HCT116 (cell line): ENCODE results near the gene SOBP. TPM values are rescaled to one million over a fixed set of nuclear protein-coding genes. Genes with fewer than 3 reads are reported as not detected.

Source experiments
- ATAC-seq: fragments of 200-7000 bp; cut with Tn5 transposase; 2 replicates; pipeline ENCODE4 v1.9.1; 2020; ENCODE audit warnings: mild to moderate bottlenecking, moderate library complexity
- BruUV-seq: library from RNA; stranded (reverse); fragments of 400-500 nt; replicated peaks from 2 replicates; lab custom pipeline; 2021; lab: Mats Ljungman, UMichigan
- CTCF ChIA-PET: fragments of 300-600 bp; sonication (Branson Sonifier 250); formaldehyde crosslinking; loops from one replicate; lab custom pipeline; 2021; ENCODE audit warnings: antibody characterized with exemption; lab: Charles Lee
- POLR2A ChIA-PET: fragments of 300-600, 350-600 bp; sonication (Branson Sonifier 250); formaldehyde crosslinking; loops from one replicate; lab custom pipeline; 2021; ENCODE audit warnings: antibody characterized with exemption; lab: Charles Lee
- RAD21 ChIA-PET, 2 experiments: fragments of 300-600 bp; sonication (Branson Sonifier 250); formaldehyde crosslinking; loops; one replicate each; lab custom pipeline; 2023; ENCODE audit warnings: low total read pairs in 2 of 2; ENCODE audit not compliant: uncharacterized antibody in 2 of 2, unreplicated experiment in 2 of 2, low non-redundant PET in 1 of 2; lab: Charles Lee
- DNase-seq: peaks from one replicate; pipeline ENCODE4 v3.0.0-alpha.2; 2010; ENCODE audit warnings: low read depth, low spot score
- H2AFZ ChIP-seq: fragments of 200-600 bp; shearing (Covaris generic), sonication (generic); 2 replicates; pipeline ENCODE4 v1.6.1; 2017; ENCODE audit warnings: low read depth, mixed run types, mixed read lengths, antibody characterized with exemption, low read length; ENCODE audit not compliant: poor library complexity, severe bottlenecking
- H3K27ac ChIP-seq: 2 replicates; pipeline ENCODE4 v1.5.1; 2012; ENCODE audit warnings: low read depth, low read length
- H3K27me3 ChIP-seq: fragments of 200-600 bp; sonication (generic); 2 replicates; pipeline ENCODE4 v1.6.1; 2016; ENCODE audit warnings: mixed run types, low read length, mixed read lengths; ENCODE audit not compliant: insufficient read depth
- H3K36me3 ChIP-seq, 2 experiments: fragments of 200-500 bp in 1 of 2; fragments of 200-600 bp in 1 of 2; sonication (Bioruptor generic) in 1 of 2; sonication (generic) in 1 of 2; 2 replicates each; pipeline versions ENCODE4 v1.5.1 to v1.6.1; 2014 to 2016; ENCODE audit warnings: low read length in 2 of 2, inconsistent platforms in 1 of 2, mixed read lengths in 1 of 2, mixed run types in 1 of 2; ENCODE audit not compliant: insufficient read depth in 2 of 2, control insufficient read depth in 1 of 2
- H3K4me1 ChIP-seq, 2 experiments: fragments of 200-600 bp in 1 of 2; sonication (generic) in 1 of 2; 2 replicates each; pipeline versions ENCODE4 v1.5.1 to v1.6.1; 2012 to 2017; ENCODE audit warnings: low read length in 2 of 2, inconsistent platforms in 1 of 2, mild to moderate bottlenecking in 1 of 2, mixed read lengths in 1 of 2, mixed run types in 1 of 2, moderate library complexity in 1 of 2; ENCODE audit not compliant: insufficient read depth in 2 of 2, control insufficient read depth in 1 of 2
- H3K4me2 ChIP-seq: fragments of 200-600 bp; sonication (generic); 2 replicates; pipeline ENCODE4 v1.6.1; 2017; ENCODE audit warnings: mixed run types, low read length, mixed read lengths
- H3K4me3 ChIP-seq, 2 experiments: fragments of 200-600 bp in 1 of 2; sonication (generic) in 1 of 2; replicated peaks in 1 of 2; 2 replicates each; pipeline ENCODE4 v1.5.1; 2011 to 2016; ENCODE audit warnings: low read length in 2 of 2, control low read depth in 1 of 2, low read depth in 1 of 2, mild to moderate bottlenecking in 1 of 2, mixed read lengths in 1 of 2, mixed run types in 1 of 2
- H3K79me2 ChIP-seq: fragments of 200-600 bp; sonication (generic); 2 replicates; pipeline ENCODE4 v1.6.1; 2017; ENCODE audit warnings: mild to moderate bottlenecking, mixed run types, low read length, moderate library complexity, mixed read lengths; ENCODE audit not compliant: insufficient read depth
- H3K9ac ChIP-seq: fragments of 200-600 bp; sonication (generic); 2 replicates; pipeline ENCODE4 v1.6.1; 2016; ENCODE audit warnings: low read length, mixed read lengths
- H3K9me2 ChIP-seq: fragments of 200-600 bp; sonication (generic), shearing (Covaris generic); 2 replicates; pipeline ENCODE4 v1.6.1; 2017; ENCODE audit warnings: mixed run types, mild to moderate bottlenecking, moderate library complexity; ENCODE audit not compliant: insufficient read depth
- H3K9me3 ChIP-seq, 2 experiments: fragments of 200-500 bp in 1 of 2; fragments of 200-600 bp in 1 of 2; sonication (Bioruptor generic) in 1 of 2; sonication (generic) in 1 of 2; 2 replicates each; pipeline ENCODE4 v1.6.1; 2014 to 2017; ENCODE audit warnings: low read length in 2 of 2, mixed read lengths in 2 of 2, inconsistent platforms in 1 of 2, low read depth in 1 of 2, mild to moderate bottlenecking in 1 of 2, mixed run types in 1 of 2, moderate library complexity in 1 of 2; ENCODE audit not compliant: control insufficient read depth in 1 of 2, insufficient read depth in 1 of 2
- H4K20me1 ChIP-seq: fragments of 200-600 bp; sonication (generic), shearing (Covaris generic); 2 replicates; pipeline ENCODE4 v1.6.1; 2017; ENCODE audit warnings: mixed run types, mild to moderate bottlenecking, moderate library complexity; ENCODE audit not compliant: insufficient read depth
- ATF3 ChIP-seq: IDR thresholded peaks from 2 replicates; pipeline ENCODE4 v1.6.1; 2012
- CEBPB ChIP-seq: IDR thresholded peaks from 2 replicates; pipeline ENCODE4 v1.6.1; 2012; ENCODE audit warnings: low read depth
- CTCF ChIP-seq, 3 experiments: fragments of 200-600 bp in 1 of 3; sonication (generic) in 1 of 3; IDR thresholded peaks in 2 of 3; conservative IDR thresholded peaks in 1 of 3; 2 replicates each; pipeline ENCODE4 v1.5.1; 2012 to 2017; ENCODE audit warnings: low read depth in 2 of 3, low read length in 2 of 3, antibody characterized with exemption in 1 of 3, borderline replicate concordance in 1 of 3, control low read depth in 1 of 3, mild to moderate bottlenecking in 1 of 3, mixed read lengths in 1 of 3, mixed run types in 1 of 3, moderate library complexity in 1 of 3; ENCODE audit not compliant: insufficient read depth in 1 of 3
- ELF1 ChIP-seq: IDR thresholded peaks from 2 replicates; pipeline ENCODE4 v1.6.1; 2012; ENCODE audit warnings: low read depth, borderline replicate concordance
- EZH2phosphoT487 ChIP-seq: fragments of 200-600 bp; IDR thresholded peaks from 2 replicates; pipeline ENCODE4 v1.6.1; 2018; ENCODE audit warnings: antibody characterized with exemption, borderline replicate concordance
- FOSL1 ChIP-seq: IDR thresholded peaks from 2 replicates; pipeline ENCODE4 v1.6.1; 2012; ENCODE audit warnings: low read depth
- MAX ChIP-seq: IDR thresholded peaks from 2 replicates; pipeline ENCODE4 v1.6.1; 2012
- POLR2A ChIP-seq: IDR thresholded peaks from 2 replicates; pipeline ENCODE4 v1.7.0; 2011; ENCODE audit warnings: borderline replicate concordance; ENCODE audit not compliant: insufficient read depth, insufficient read length; ENCODE audit errors: extremely low read depth
- POLR2AphosphoS5 ChIP-seq: IDR thresholded peaks from 2 replicates; pipeline ENCODE4 v1.6.1; 2011; ENCODE audit warnings: mild to moderate bottlenecking, low read depth, low read length, moderate library complexity
- SP1 ChIP-seq: IDR thresholded peaks from 2 replicates; pipeline ENCODE4 v1.6.1; 2012; ENCODE audit warnings: low read depth
- YY1 ChIP-seq: IDR thresholded peaks from 2 replicates; pipeline ENCODE4 v1.6.1; 2011; ENCODE audit warnings: low read length, low read depth, moderate library complexity, mild to moderate bottlenecking; ENCODE audit not compliant: insufficient replicate concordance; ENCODE audit errors: extremely low read depth
- ZNF274 ChIP-seq: fragments of 200-500 bp; sonication (Bioruptor generic); IDR thresholded peaks from 2 replicates; pipeline ENCODE4 v1.6.1; 2014; ENCODE audit warnings: mild to moderate bottlenecking, low read depth, low read length, inconsistent platforms
- intact Hi-C: fragments of 100-400 bp; cut with micrococcal nuclease; formaldehyde crosslinking; loops from 2 replicates; pipeline ENCODE4 v1.10.0; 2022
- total RNA-seq: library from RNA; stranded (reverse); gene quantifications from one replicate; pipeline ENCODE4 v1.2.1, GENCODE V29; 2021; ENCODE audit not compliant: unreplicated experiment

The SOBP gene
- total RNA-seq, 1 experiment from 2014 or later: 2.6 TPM

- TF ChIP-seq EZH2phosphoT487 (no peak), POLR2A (no peak), ELF1 (no peak), MAX (no peak)
Observed at GRCh38 chr6:107538856-107539387, 49.0 kb downstream of the SOBP start (continued).

- no peak for ATAC-seq
- TF ChIP-seq FOSL1: no peak
- TF ChIP-seq CEBPB: no peak
- no peak for TF ChIP-seq ATF3
Observed at GRCh38 chr6:107539409-107539808, 49.5 kb downstream of the SOBP start.

GRCh38 chr6:107539849-107540464, 50.0 kb downstream of the SOBP start:
- Histone ChIP-seq H3K9me3 (no peaks in the 10 kb centered on the region), H3K36me3 (no peaks in the 10 kb centered on the region), H3K9ac (no peak overlapping the region), H3K9me2 (no peaks in the 10 kb centered on the region), H2AFZ (no peak overlapping the region), H4K20me1 (no peaks in the 10 kb centered on the region), H3K79me2 (no peaks in the 10 kb centered on the region), H3K27me3 (no peaks in the 10 kb centered on the region), H3K4me2 (no peak overlapping the region), H3K27ac (no peak overlapping the region), H3K4me3 (no peak overlapping the region), H3K4me1 (no peaks in the 10 kb centered on the region)
- POLR2A ChIA-PET: no interaction called here
- CTCF ChIA-PET: no interaction called here
- ATAC-seq (no peak), DNase-seq (no peak)
- no peak for TF ChIP-seq SP1
- TF ChIP-seq ZNF274: no peak
- no peak for TF ChIP-seq POLR2A
- TF ChIP-seq POLR2AphosphoS5: no peak
- TF ChIP-seq CTCF (IDR thresholded peaks at IDR 0.05 in 2 of 3, conservative IDR thresholded peaks at IDR 0.05 in 1 of 3; ENCODE audit: borderline replicate concordance in 1 of 3, insufficient read depth in 1 of 3, low read depth in 2 of 3, low read length in 2 of 3): no peak
- TF ChIP-seq YY1: no peak
- TF ChIP-seq MAX: no peak
- intact Hi-C loops: no loop called here
- RAD21 ChIA-PET: no interaction called here
- no TSS peak for BruUV-seq

More at GRCh38 chr6:107539409-107539808, 49.5 kb downstream of the SOBP start:
- Histone ChIP-seq H3K9ac (no peak overlapping the region), H3K9me3 (no peaks in the 10 kb centered on the region), H3K27me3 (no peaks in the 10 kb centered on the region), H3K4me2 (no peak overlapping the region), H2AFZ (no peak overlapping the region), H3K36me3 (no peaks in the 10 kb centered on the region), H3K27ac (no peak overlapping the region), H3K9me2 (no peaks in the 10 kb centered on the region), H3K4me1 (no peaks in the 10 kb centered on the region), H3K79me2 (no peaks in the 10 kb centered on the region), H4K20me1 (no peaks in the 10 kb centered on the region), H3K4me3 (no peak overlapping the region)
- DNase-seq: no peak
- BruUV-seq: no TSS peak
- CTCF ChIA-PET: no interaction called here
- RAD21 ChIA-PET: no interaction called here
- POLR2A ChIA-PET: no interaction called here
- intact Hi-C loops: no loop called here
